Measurements from ENCODE around the gene PICK1. TPM values are rescaled to one million over a fixed set of nuclear protein-coding genes. Genes with fewer than 3 reads are reported as not detected.

Gene PICK1
- polyA plus RNA-seq, 1 donor (not counting 4 experiments of a cell fraction or from before 2014, with no cell fraction given): 26.8 TPM

DNA sequence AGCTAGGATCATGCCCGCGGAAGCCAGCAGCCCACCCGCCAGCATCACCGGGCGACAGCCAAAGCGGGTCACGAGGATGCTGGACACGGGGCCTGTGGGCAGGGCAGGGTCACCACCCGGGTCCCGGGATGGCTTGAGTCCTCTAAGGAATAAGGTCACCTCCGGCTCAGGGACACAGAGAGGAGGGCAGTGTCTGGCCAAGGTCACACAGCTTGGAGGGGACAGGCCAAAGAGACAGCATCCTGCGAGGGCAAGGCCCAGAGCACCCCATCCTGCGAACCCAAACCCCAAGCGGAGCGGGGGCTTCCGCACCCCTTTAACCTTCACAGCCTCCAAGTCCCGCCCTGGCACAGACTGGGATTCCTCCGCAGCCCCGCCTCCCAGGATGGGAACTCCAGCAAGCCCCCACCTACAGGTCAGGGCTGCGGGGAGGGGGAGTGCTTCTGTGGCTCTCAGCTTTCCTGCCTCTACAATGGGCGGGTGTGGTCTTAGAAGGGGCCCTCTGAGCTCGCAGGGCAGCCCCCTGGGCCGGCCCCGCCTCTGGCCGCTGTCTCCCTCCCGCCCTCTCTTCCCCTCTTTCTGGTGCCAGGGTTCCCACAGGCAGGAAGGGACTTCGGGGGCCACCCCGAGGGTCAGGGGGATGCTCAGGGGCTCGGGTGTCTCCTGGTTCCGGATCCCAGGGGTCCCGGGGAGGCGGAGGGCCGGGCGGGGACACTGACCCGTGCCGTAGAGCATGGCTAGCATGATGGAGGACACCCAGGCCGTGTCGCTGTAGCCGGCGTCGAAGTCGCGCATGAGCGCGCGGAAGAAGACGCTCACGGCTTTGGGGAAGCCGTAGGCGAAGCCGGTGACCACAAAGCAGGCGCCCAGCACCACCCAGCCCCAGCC, 25.0 kb downstream of the PICK1 start:
- H3K4me1 ChIP-seq (ENCODE audit: control insufficient read depth, extremely low read depth, insufficient read depth, low read length): no peaks in the 10 kb centered on the region
- DNase-seq (ENCODE audit: low read depth, low spot score): no peak
- FAIRE-seq: no peak
- no peaks in the 10 kb centered on the region for H3K79me2 ChIP-seq (ENCODE audit: control insufficient read depth, insufficient read depth, low read length)
- TF ChIP-seq EZH2 (IDR thresholded peaks at IDR 0.05; ENCODE audit: low read length) (peak; percentile 66), CTCF (optimal IDR thresholded peaks at IDR 0.05 in 1 of 3, IDR thresholded peaks at IDR 0.05 in 1 of 3, conservative IDR thresholded peaks at IDR 0.05 in 1 of 3; ENCODE audit: extremely low read depth in 1 of 3, insufficient read depth in 2 of 3, low read length in 3 of 3) (no peak)
- H3K27ac ChIP-seq (ENCODE audit: control insufficient read depth, insufficient read depth, low read length): no peak overlapping the region
- H3K36me3 ChIP-seq (ENCODE audit: control insufficient read depth in 2 of 2, extremely low read depth in 1 of 2, insufficient read depth in 2 of 2, low read length in 2 of 2): no peaks in the 10 kb centered on the region
- H3K4me2 ChIP-seq (ENCODE audit: control insufficient read depth, extremely low read depth, insufficient read depth, low read depth, low read length): peak overlapping the region; percentile 73
- no peak overlapping the region for H3K9ac ChIP-seq (ENCODE audit: control insufficient read depth, extremely low read depth, insufficient read depth, low read length)
- H3K27me3 ChIP-seq (ENCODE audit: control insufficient read depth, extremely low read depth, insufficient read depth, low read length): peaks cover 29% of the 10 kb centered on the region
- no peaks in the 10 kb centered on the region for H3K9me3 ChIP-seq (ENCODE audit: control insufficient read depth, low read depth, low read length)
- H2AFZ ChIP-seq (ENCODE audit: control insufficient read depth, low read length): no peak overlapping the region
- H3K4me3 ChIP-seq (ENCODE audit: control insufficient read depth in 2 of 3, extremely low read depth in 1 of 3, insufficient read depth in 2 of 3, low read depth in 1 of 3, low read length in 3 of 3): no peak overlapping the region
- no peaks in the 10 kb centered on the region for H4K20me1 ChIP-seq (ENCODE audit: control insufficient read depth, extremely low read depth, insufficient read depth, low read length)
- dilution Hi-C loops (cut with MboI; ENCODE audit: extremely low pct_ligation_motif_present, low sequenced_read_pairs): no loop called here
- H3K9me1 ChIP-seq (ENCODE audit: control insufficient read depth, extremely low read depth, insufficient read depth, low read length): no peaks in the 10 kb centered on the region

DNA sequence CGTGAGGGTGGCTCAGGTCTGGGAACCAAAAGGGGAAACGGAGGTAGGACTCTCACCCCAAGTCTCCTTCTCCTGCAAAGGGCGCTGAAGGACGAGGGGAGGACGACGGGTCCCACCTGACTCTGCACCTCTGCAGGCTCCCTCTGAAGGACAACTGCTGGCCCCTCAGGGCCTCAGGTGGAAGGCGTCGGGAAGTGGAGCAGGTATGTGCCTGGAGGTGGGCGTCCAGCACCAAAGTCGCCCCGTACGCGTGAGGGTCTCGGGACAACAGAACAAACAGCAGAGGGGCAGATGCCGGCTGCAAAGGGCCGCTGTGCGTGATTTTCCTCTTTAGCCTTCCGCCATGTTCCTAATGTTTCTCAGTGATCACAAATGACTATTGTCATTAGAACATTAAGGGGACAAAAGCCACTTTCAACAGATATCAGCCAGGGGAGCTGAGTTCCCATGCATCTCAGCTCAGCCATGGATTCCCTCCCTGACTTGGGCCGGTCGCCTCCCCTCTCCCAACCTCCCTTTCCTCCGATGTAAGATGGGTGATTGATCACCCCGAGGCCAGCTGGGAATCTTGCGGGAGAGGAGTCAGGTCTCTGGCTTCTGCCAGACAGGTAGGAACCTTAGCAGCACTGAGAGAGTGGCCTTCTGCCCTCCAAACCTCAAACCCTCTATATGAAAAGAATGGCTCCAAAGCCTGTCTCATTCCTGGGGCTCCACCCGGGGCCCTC, 25.9 kb downstream of the PICK1 start:
- Histone ChIP-seq H2AFZ (ENCODE audit: control insufficient read depth, low read length) (no peak overlapping the region), H3K9ac (ENCODE audit: control insufficient read depth, extremely low read depth, insufficient read depth, low read length) (no peak overlapping the region), H3K4me1 (ENCODE audit: control insufficient read depth, extremely low read depth, insufficient read depth, low read length) (no peaks in the 10 kb centered on the region), H3K4me3 (ENCODE audit: control insufficient read depth in 2 of 3, extremely low read depth in 1 of 3, insufficient read depth in 2 of 3, low read depth in 1 of 3, low read length in 3 of 3) (no peak overlapping the region), H4K20me1 (ENCODE audit: control insufficient read depth, extremely low read depth, insufficient read depth, low read length) (no peaks in the 10 kb centered on the region), H3K4me2 (ENCODE audit: control insufficient read depth, extremely low read depth, insufficient read depth, low read depth, low read length) (no peak overlapping the region), H3K36me3 (ENCODE audit: control insufficient read depth in 2 of 2, extremely low read depth in 1 of 2, insufficient read depth in 2 of 2, low read length in 2 of 2) (no peaks in the 10 kb centered on the region), H3K27me3 (ENCODE audit: control insufficient read depth, extremely low read depth, insufficient read depth, low read length) (peaks cover 29% of the 10 kb centered on the region), H3K9me3 (ENCODE audit: control insufficient read depth, low read depth, low read length) (no peaks in the 10 kb centered on the region), H3K79me2 (ENCODE audit: control insufficient read depth, insufficient read depth, low read length) (no peaks in the 10 kb centered on the region), H3K9me1 (ENCODE audit: control insufficient read depth, extremely low read depth, insufficient read depth, low read length) (no peaks in the 10 kb centered on the region), H3K27ac (ENCODE audit: control insufficient read depth, insufficient read depth, low read length) (no peak overlapping the region)
- DNase-seq (ENCODE audit: low read depth, low spot score) (no peak), FAIRE-seq (no peak)
- dilution Hi-C loops (cut with MboI; ENCODE audit: extremely low pct_ligation_motif_present, low sequenced_read_pairs): no loop called here
- no peak for TF ChIP-seq EZH2 (IDR thresholded peaks at IDR 0.05; ENCODE audit: low read length)
- no peak for TF ChIP-seq CTCF (optimal IDR thresholded peaks at IDR 0.05 in 1 of 3, IDR thresholded peaks at IDR 0.05 in 1 of 3, conservative IDR thresholded peaks at IDR 0.05 in 1 of 3; ENCODE audit: extremely low read depth in 1 of 3, insufficient read depth in 2 of 3, low read length in 3 of 3)

All from keratinocyte (primary cell).